OCI-LY1 (cell line): ENCODE results near the gene FHIT.

ENCODE experiments used
- H2AFZ ChIP-seq: fragments of 200-600 bp; sonication (generic), shearing (Covaris generic); 2 replicates; pipeline ENCODE4 v1.6.0; 2014; ENCODE audit warnings: antibody characterized with exemption, mild to moderate bottlenecking, low read length
- H3F3A ChIP-seq: fragments of 200-600 bp; sonication (generic), shearing (Covaris generic); 2 replicates; pipeline ENCODE4 v1.6.0; 2014; ENCODE audit warnings: mild to moderate bottlenecking, antibody characterized with exemption, low read length, moderate library complexity; ENCODE audit not compliant: insufficient read depth
- H3K27ac ChIP-seq: fragments of 200-600 bp; sonication (generic); 2 replicates; pipeline ENCODE4 v1.5.1; 2014; ENCODE audit warnings: low read length, mixed run types, mild to moderate bottlenecking, low read depth; ENCODE audit not compliant: poor library complexity, severe bottlenecking
- H3K27me3 ChIP-seq: fragments of 200-600 bp; sonication (generic); 2 replicates; pipeline ENCODE4 v1.6.0; 2014; ENCODE audit warnings: antibody characterized with exemption, mild to moderate bottlenecking, low read length, moderate library complexity; ENCODE audit not compliant: insufficient read depth
- H3K36me3 ChIP-seq: fragments of 200-600 bp; sonication (generic); 2 replicates; pipeline ENCODE4 v1.6.1; 2014; ENCODE audit warnings: mild to moderate bottlenecking, antibody characterized with exemption, low read length, moderate library complexity, mixed read lengths; ENCODE audit not compliant: insufficient read depth
- H3K4me1 ChIP-seq: fragments of 200-600 bp; sonication (generic); 2 replicates; pipeline ENCODE4 v1.5.1; 2014; ENCODE audit warnings: mild to moderate bottlenecking, low read length, moderate library complexity; ENCODE audit not compliant: insufficient read depth, severe bottlenecking
- H3K4me2 ChIP-seq: fragments of 200-600 bp; sonication (generic), shearing (Covaris generic); 2 replicates; pipeline ENCODE4 v1.6.1; 2014; ENCODE audit warnings: low read length
- H3K4me3 ChIP-seq: fragments of 200-600 bp; sonication (generic); 2 replicates; pipeline ENCODE4 v1.5.1; 2014; ENCODE audit warnings: low read length, low read depth, mild to moderate bottlenecking, mixed read lengths; ENCODE audit not compliant: poor library complexity, severe bottlenecking
- H3K79me2 ChIP-seq: fragments of 200-600 bp; shearing (Covaris generic); 2 replicates; pipeline ENCODE4 v1.6.1; 2016; ENCODE audit warnings: mixed run types, low read length, mixed read lengths; ENCODE audit not compliant: insufficient read depth
- H3K9ac ChIP-seq: fragments of 200-600 bp; sonication (generic), shearing (Covaris generic); 2 replicates; pipeline ENCODE4 v1.6.1; 2014; ENCODE audit warnings: mild to moderate bottlenecking, low read length, mixed read lengths
- H3K9me2 ChIP-seq: fragments of 200-600 bp; sonication (generic), shearing (Covaris generic); 2 replicates; pipeline ENCODE4 v1.6.1; 2014; ENCODE audit warnings: low read depth, mild to moderate bottlenecking, low read length, mixed read lengths
- H3K9me3 ChIP-seq: fragments of 200-600 bp; shearing (Covaris generic); 2 replicates; pipeline ENCODE4 v1.6.1; 2014; ENCODE audit warnings: low read length, mixed read lengths
- H4K20me1 ChIP-seq: fragments of 200-600 bp; sonication (generic), shearing (Covaris generic); 2 replicates; pipeline ENCODE4 v1.6.0; 2016; ENCODE audit warnings: mild to moderate bottlenecking, low read length; ENCODE audit not compliant: insufficient read depth
- EZH2 ChIP-seq: fragments of 200-600 bp; sonication (generic), shearing (Covaris generic); IDR thresholded peaks from 2 replicates; pipeline ENCODE4 v1.8.0; 2017; ENCODE audit warnings: borderline replicate concordance, mixed run types, mild to moderate bottlenecking, antibody characterized with exemption, low read length, moderate library complexity, mixed read lengths
- TF ChIP-seq, protein P1 (sequence below): fragments of 200-600 bp; sonication (generic), shearing (Covaris generic); IDR thresholded peaks from 2 replicates; pipeline ENCODE4 v1.5.1; 2017; ENCODE audit warnings: mild to moderate bottlenecking, antibody characterized with exemption, low read length, moderate library complexity, mixed read lengths

Gene FHIT

DNA sequence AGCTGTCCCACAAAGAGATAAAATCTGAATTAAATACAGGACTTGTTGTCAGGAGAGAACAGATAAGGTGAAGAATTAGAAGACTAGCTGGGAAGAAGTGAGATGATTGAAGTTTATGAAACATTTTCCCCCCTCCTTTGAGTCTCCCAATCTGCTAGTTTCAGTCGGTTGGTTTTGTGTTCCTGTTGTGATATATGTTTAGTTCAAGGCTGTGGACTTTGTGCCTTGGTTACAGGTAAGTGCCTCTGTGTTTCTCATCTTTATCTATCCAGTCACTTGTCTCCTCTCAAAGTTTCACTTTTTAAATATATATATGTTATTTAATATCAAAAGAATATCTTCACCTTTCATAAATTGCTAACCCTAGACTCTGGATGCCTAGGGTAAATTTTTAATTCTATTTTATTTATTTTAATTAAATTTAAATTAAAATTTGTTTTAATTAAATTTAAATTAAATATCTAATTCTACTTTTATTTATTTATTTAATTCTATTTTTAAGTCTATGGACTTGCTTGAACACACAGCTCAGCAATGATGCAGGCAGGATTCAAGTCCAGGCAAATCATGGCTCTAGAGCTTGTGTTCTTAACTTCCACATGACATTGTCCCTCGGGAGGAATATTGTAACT, 190.0 kb downstream of the FHIT start:
- Histone ChIP-seq H3K36me3 (no peaks in the 10 kb centered on the region), H3K79me2 (no peaks in the 10 kb centered on the region), H3F3A (no peaks in the 10 kb centered on the region), H3K9me2 (no peaks in the 10 kb centered on the region), H3K27ac (no peak overlapping the region), H3K4me1 (no peaks in the 10 kb centered on the region), H3K4me3 (no peak overlapping the region), H4K20me1 (no peaks in the 10 kb centered on the region), H2AFZ (no peak overlapping the region), H3K27me3 (no peaks in the 10 kb centered on the region), H3K9me3 (no peaks in the 10 kb centered on the region), H3K4me2 (no peak overlapping the region), H3K9ac (no peak overlapping the region)
- TF ChIP-seq EZH2, result no peak
- TF ChIP-seq, protein P1, sequence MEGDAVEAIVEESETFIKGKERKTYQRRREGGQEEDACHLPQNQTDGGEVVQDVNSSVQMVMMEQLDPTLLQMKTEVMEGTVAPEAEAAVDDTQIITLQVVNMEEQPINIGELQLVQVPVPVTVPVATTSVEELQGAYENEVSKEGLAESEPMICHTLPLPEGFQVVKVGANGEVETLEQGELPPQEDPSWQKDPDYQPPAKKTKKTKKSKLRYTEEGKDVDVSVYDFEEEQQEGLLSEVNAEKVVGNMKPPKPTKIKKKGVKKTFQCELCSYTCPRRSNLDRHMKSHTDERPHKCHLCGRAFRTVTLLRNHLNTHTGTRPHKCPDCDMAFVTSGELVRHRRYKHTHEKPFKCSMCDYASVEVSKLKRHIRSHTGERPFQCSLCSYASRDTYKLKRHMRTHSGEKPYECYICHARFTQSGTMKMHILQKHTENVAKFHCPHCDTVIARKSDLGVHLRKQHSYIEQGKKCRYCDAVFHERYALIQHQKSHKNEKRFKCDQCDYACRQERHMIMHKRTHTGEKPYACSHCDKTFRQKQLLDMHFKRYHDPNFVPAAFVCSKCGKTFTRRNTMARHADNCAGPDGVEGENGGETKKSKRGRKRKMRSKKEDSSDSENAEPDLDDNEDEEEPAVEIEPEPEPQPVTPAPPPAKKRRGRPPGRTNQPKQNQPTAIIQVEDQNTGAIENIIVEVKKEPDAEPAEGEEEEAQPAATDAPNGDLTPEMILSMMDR, result no peak

DNA sequence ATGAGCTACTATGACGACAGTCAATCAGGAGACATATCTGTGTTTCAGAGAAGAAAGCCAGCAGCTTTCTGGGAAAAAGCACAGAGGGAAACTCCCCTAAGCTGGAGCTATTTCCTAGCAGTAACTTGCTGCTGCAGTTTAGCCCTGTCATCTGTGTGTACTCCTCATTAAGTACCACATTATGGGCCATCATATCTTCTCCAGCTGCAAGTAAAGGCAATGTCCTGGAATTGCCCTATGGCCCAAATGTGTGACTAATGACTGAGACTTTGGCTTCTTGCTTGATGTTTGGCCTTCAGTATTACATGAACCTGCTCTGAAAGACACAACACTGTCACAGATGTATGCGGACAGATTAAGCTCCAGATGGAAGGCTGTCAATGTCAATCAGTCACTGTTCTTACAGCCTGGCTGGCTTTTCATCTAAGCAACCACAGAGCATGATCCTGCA, 190.8 kb downstream of the FHIT start:
- Histone ChIP-seq H3K36me3 (no peaks in the 10 kb centered on the region), H3K4me1 (no peaks in the 10 kb centered on the region), H3F3A (no peaks in the 10 kb centered on the region), H4K20me1 (no peaks in the 10 kb centered on the region), H3K9me3 (no peaks in the 10 kb centered on the region), H2AFZ (no peak overlapping the region), H3K4me2 (no peak overlapping the region), H3K4me3 (no peak overlapping the region), H3K9ac (no peak overlapping the region), H3K27me3 (no peaks in the 10 kb centered on the region), H3K79me2 (no peaks in the 10 kb centered on the region), H3K9me2 (no peaks in the 10 kb centered on the region), H3K27ac (no peak overlapping the region)
- TF ChIP-seq, protein P1, result no peak
- TF ChIP-seq EZH2, result no peak

DNA sequence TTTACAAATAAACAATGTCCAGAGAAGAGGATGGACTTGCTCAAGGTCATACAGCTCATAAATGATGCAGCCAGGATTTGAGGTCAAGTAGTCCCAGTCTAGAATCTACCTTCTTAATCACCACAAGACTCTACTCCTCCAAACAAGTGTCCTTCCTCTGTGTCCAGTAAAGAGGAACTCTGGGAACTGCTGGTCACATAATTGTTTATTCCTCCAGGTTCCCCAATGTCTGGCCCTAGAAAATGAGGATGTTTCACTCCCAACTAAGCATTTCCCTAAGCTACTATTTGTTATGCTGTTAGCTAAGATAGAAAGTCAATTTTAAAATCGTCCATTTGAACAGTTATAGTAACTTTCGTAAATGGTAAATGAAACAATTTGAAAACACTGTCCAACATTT, 192.4 kb downstream of the FHIT start:
- no peaks in the 10 kb centered on the region for H3F3A ChIP-seq
- no peak overlapping the region for H3K4me2 ChIP-seq
- no peaks in the 10 kb centered on the region for H3K79me2 ChIP-seq
- H4K20me1 ChIP-seq, result no peaks in the 10 kb centered on the region
- no peak overlapping the region for H3K9ac ChIP-seq
- H3K9me3 ChIP-seq, result no peaks in the 10 kb centered on the region
- H3K9me2 ChIP-seq, result no peaks in the 10 kb centered on the region
- no peaks in the 10 kb centered on the region for H3K27me3 ChIP-seq
- H3K27ac ChIP-seq, result no peak overlapping the region
- no peaks in the 10 kb centered on the region for H3K36me3 ChIP-seq
- H3K4me1 ChIP-seq, result no peaks in the 10 kb centered on the region
- no peak overlapping the region for H3K4me3 ChIP-seq
- TF ChIP-seq, protein P1, result no peak
- no peak for TF ChIP-seq EZH2
- H2AFZ ChIP-seq, result no peak overlapping the region
